GM23338 (cell line): ENCODE results near the gene ICOS. TPM values are rescaled to one million over a fixed set of nuclear protein-coding genes. Genes with fewer than 3 reads are reported as not detected.

Experiments used
- ATAC-seq: fragments of 200-7000 bp; cut with Tn5 transposase; 3 replicates; pipeline ENCODE4 v1.9.1; 2020
- DNase-seq: peaks from one replicate; pipeline ENCODE4 v3.0.0-alpha.2; 2015; ENCODE audit warnings: low spot score
- H2AFZ ChIP-seq: fragments of 200-600 bp; sonication (generic); 2 replicates; pipeline ENCODE4 v1.8.0; 2016; ENCODE audit warnings: antibody characterized with exemption, mild to moderate bottlenecking, moderate library complexity
- H3F3A ChIP-seq: fragments of 200-600 bp; sonication (generic); replicated peaks from 2 replicates; pipeline ENCODE4 v1.8.0; 2017; ENCODE audit warnings: antibody characterized with exemption, mixed run types, low read depth
- H3K27ac ChIP-seq: fragments of 200-600 bp; sonication (generic); 2 replicates; pipeline ENCODE4 v1.6.1; 2016; ENCODE audit warnings: low read depth
- H3K27me3 ChIP-seq: fragments of 200-600 bp; sonication (generic); 2 replicates; pipeline ENCODE4 v1.8.0; 2016; ENCODE audit warnings: mild to moderate bottlenecking, mixed run types, moderate library complexity; ENCODE audit not compliant: insufficient read depth
- H3K36me3 ChIP-seq: fragments of 200-600 bp; sonication (generic); 2 replicates; pipeline ENCODE4 v1.8.0; 2016; ENCODE audit warnings: mild to moderate bottlenecking; ENCODE audit not compliant: insufficient read depth
- H3K4me1 ChIP-seq: fragments of 200-600 bp; sonication (generic); 2 replicates; pipeline ENCODE4 v1.8.0; 2016; ENCODE audit warnings: mild to moderate bottlenecking, moderate library complexity; ENCODE audit not compliant: insufficient read depth
- H3K4me2 ChIP-seq: fragments of 200-600 bp; sonication (generic); 2 replicates; pipeline ENCODE4 v1.7.1; 2017; ENCODE audit warnings: mixed run types
- H3K4me3 ChIP-seq: fragments of 200-600 bp; sonication (generic); 2 replicates; pipeline ENCODE4 v1.6.1; 2016; ENCODE audit warnings: mixed run types
- H3K79me2 ChIP-seq: fragments of 200-600 bp; sonication (generic); replicated peaks from 2 replicates; pipeline ENCODE4 v1.8.0; 2017; ENCODE audit warnings: mild to moderate bottlenecking; ENCODE audit not compliant: insufficient read depth
- H3K9me2 ChIP-seq: fragments of 200-600 bp; sonication (generic); 2 replicates; pipeline ENCODE4 v1.8.0; 2017; ENCODE audit not compliant: insufficient read depth
- H4K20me1 ChIP-seq: fragments of 200-600 bp; sonication (generic); replicated peaks from 2 replicates; pipeline ENCODE4 v1.8.0; 2017; ENCODE audit warnings: mild to moderate bottlenecking; ENCODE audit not compliant: insufficient read depth
- H3K27ac Mint-ChIP-seq: 2 replicates; pipeline ENCODE4 v1.8.0; 2020; ENCODE audit warnings: inconsistent platforms, mild to moderate bottlenecking, moderate library complexity, mixed read lengths
- H3K27me3 Mint-ChIP-seq: 3 replicates; pipeline ENCODE4 v1.8.0; 2022; ENCODE audit warnings: low read depth, mild to moderate bottlenecking, moderate library complexity, mixed read lengths, inconsistent platforms; ENCODE audit not compliant: insufficient read depth, poor library complexity
- H3K36me3 Mint-ChIP-seq: 3 replicates; pipeline ENCODE4 v1.8.0; 2021; ENCODE audit warnings: low read depth, mild to moderate bottlenecking, inconsistent platforms, moderate library complexity, mixed read lengths
- H3K4me1 Mint-ChIP-seq: 3 replicates; pipeline ENCODE4 v1.8.0; 2020; ENCODE audit warnings: mild to moderate bottlenecking, inconsistent platforms, mixed read lengths
- H3K4me3 Mint-ChIP-seq: 3 replicates; pipeline ENCODE4 v1.8.0; 2021; ENCODE audit warnings: moderate library complexity, mild to moderate bottlenecking, inconsistent platforms, mixed read lengths
- H3K9me3 Mint-ChIP-seq: 3 replicates; pipeline ENCODE4 v1.8.0; 2020; ENCODE audit warnings: moderate library complexity, mild to moderate bottlenecking, inconsistent platforms, mixed read lengths
- CREB1 ChIP-seq: fragments of 250-450 bp; sonication (Bioruptor Pico); IDR thresholded peaks from 2 replicates; pipeline ENCODE4 v1.5.0; 2020; ENCODE audit warnings: low read depth, mild to moderate bottlenecking, moderate library complexity
- EZH2phosphoT487 ChIP-seq: fragments of 200-600 bp; sonication (generic); IDR thresholded peaks from one replicate; pipeline ENCODE4 v1.8.1; 2018; ENCODE audit warnings: antibody characterized with exemption; ENCODE audit not compliant: unreplicated experiment
- JUNB ChIP-seq: IDR thresholded peaks from one replicate; pipeline ENCODE4 v1.6.1; 2016; ENCODE audit warnings: antibody characterized with exemption; ENCODE audit not compliant: unreplicated experiment
- POLR2AphosphoS5 ChIP-seq: IDR thresholded peaks from 2 replicates; pipeline ENCODE4 v1.6.1; 2016; ENCODE audit warnings: antibody characterized with exemption, low read depth
- REST ChIP-seq: IDR thresholded peaks from one replicate; pipeline ENCODE4 v1.6.1; 2018; ENCODE audit warnings: antibody characterized with exemption; ENCODE audit not compliant: unreplicated experiment
- STAT1 ChIP-seq: IDR thresholded peaks from one replicate; pipeline ENCODE4 v1.6.1; 2016; ENCODE audit warnings: antibody characterized with exemption; ENCODE audit not compliant: unreplicated experiment
- ZNF114 ChIP-seq: fragments of 250-450 bp; sonication (Bioruptor Pico); IDR thresholded peaks from 2 replicates; pipeline ENCODE4 v1.5.0; 2020; ENCODE audit warnings: mild to moderate bottlenecking, moderate library complexity
- ZNF331 ChIP-seq: fragments of 250-450 bp; sonication (Bioruptor Pico); IDR thresholded peaks from 2 replicates; pipeline ENCODE4 v1.5.0; 2020; ENCODE audit warnings: low read depth, mild to moderate bottlenecking, moderate library complexity
- ZNF462 ChIP-seq: fragments of 250-450 bp; sonication (Bioruptor Pico); IDR thresholded peaks from 2 replicates; pipeline ENCODE4 v1.5.0; 2020; ENCODE audit warnings: mild to moderate bottlenecking, moderate library complexity
- polyA plus RNA-seq: library from polyadenylated mRNA; unstranded; fragments of >200 nt; fragmentation: Nextera tagmentation; extraction: Ambion mirVana; gene quantifications from 2 replicates; pipeline ENCODE4 v1.2.1, GENCODE V29; 2016
- total RNA-seq: library from RNA; depleted of rRNA; stranded (reverse); fragments of >200 nt; shearing (Covaris generic); gene quantifications from 2 replicates; pipeline ENCODE4 v1.2.3, GENCODE V29; 2014

The ICOS gene
- total and polyA plus RNA-seq, 2 experiments from 2014 or later = not detected

GRCh38 chr2:203936949-203937348 is 386 bp downstream of the ICOS start:
- Mint-ChIP-seq H3K4me1 (peaks cover 5% of the 10 kb centered on the region), H3K36me3 (no peaks in the 10 kb centered on the region), H3K27ac (no peak overlapping the region), H3K9me3 (no peaks in the 10 kb centered on the region), H3K4me3 (no peak overlapping the region), H3K27me3 (no peaks in the 10 kb centered on the region)
- DNase-seq (no peak), ATAC-seq (no peak)
- Histone ChIP-seq H3F3A (no peaks in the 10 kb centered on the region), H3K9me2 (peaks cover 6% of the 10 kb centered on the region; the same call in 1 of the 2 replicates), H3K36me3 (no peaks in the 10 kb centered on the region), H3K27me3 (no peaks in the 10 kb centered on the region), H3K79me2 (no peaks in the 10 kb centered on the region), H4K20me1 (no peaks in the 10 kb centered on the region), H3K4me3 (no peak overlapping the region), H3K27ac (no peak overlapping the region), H3K4me1 (no peaks in the 10 kb centered on the region), H3K4me2 (no peak overlapping the region), H2AFZ (no peak overlapping the region)
- no peak for TF ChIP-seq CREB1
- no peak for TF ChIP-seq JUNB
- no peak for TF ChIP-seq POLR2AphosphoS5
- no peak for TF ChIP-seq ZNF114 (CRISPR knock-in tag)
- TF ChIP-seq ZNF331 (CRISPR knock-in tag) = no peak
- no peak for TF ChIP-seq STAT1
- no peak for TF ChIP-seq EZH2phosphoT487
- TF ChIP-seq ZNF462 (CRISPR knock-in tag) = no peak
- TF ChIP-seq REST = no peak
